H1 (cell line): ENCODE measurements around the gene RBM44. TPM values are rescaled to one million over a fixed set of nuclear protein-coding genes. Genes with fewer than 3 reads are reported as not detected.

ENCODE experiments used
- CHD7 ChIP-seq: fragments of 300-600 bp; sonication (generic); IDR thresholded peaks from 2 replicates; pipeline ENCODE4 v1.7.1; 2012; ENCODE audit warnings: low read length, moderate library complexity, mild to moderate bottlenecking, inconsistent platforms; ENCODE audit not compliant: insufficient replicate concordance
- NANOG ChIP-seq: IDR thresholded peaks from 2 replicates; pipeline ENCODE4 v1.6.1; 2011; ENCODE audit warnings: low read length, low read depth, mild to moderate bottlenecking, inconsistent platforms; ENCODE audit not compliant: insufficient read depth, poor library complexity, severe bottlenecking
- RNF2 ChIP-seq: fragments of 200-900, 300-1000 bp; sonication (generic); IDR thresholded peaks from 2 replicates; pipeline ENCODE4 v1.7.1; 2016; ENCODE audit warnings: borderline replicate concordance, low read depth, mild to moderate bottlenecking, antibody characterized with exemption, low read length; ENCODE audit not compliant: poor library complexity, severe bottlenecking; ENCODE audit errors: missing control alignments
- YY1 ChIP-seq: IDR thresholded peaks from 2 replicates; pipeline ENCODE4 v1.6.1; 2011; ENCODE audit warnings: low read depth, mild to moderate bottlenecking, low read length
- polyA plus RNA-seq, 7 experiments: library from polyadenylated mRNA; depleted of rRNA in 3 of 7; stranded (reverse) in 5 of 7; unstranded in 2 of 7; fragments of >200 nt in 5 of 7; fragments of 200-250 nt in 2 of 7; gene quantifications; 1 replicate in 5 of 7; 2 replicates in 1 of 7; 4 replicates in 1 of 7; pipeline versions ENCODE4 v1.2.1 to v1.2.3, GENCODE V29; 2011 to 2013; ENCODE audit warnings: missing spikeins in 2 of 7, mixed read lengths in 2 of 7
- total RNA-seq: library from RNA; stranded (reverse); fragmentation: NEBNext Ultra II Directional; extraction: Animal tissue kit (Norgen Biotek cat#: 25700); gene quantifications from 2 replicates; pipeline ENCODE4 v1.2.1, GENCODE V29; 2021

RBM44 gene
- total and polyA plus RNA-seq, 2 of the 8 experiments (the other 6 are each of a cell fraction or from before 2014, with no cell fraction given) = 0.12 to 0.43 TPM

GRCh38 chr2:237886685-237887481 lies 88.3 kb downstream of the RBM44 start (continued):
- no peak for TF ChIP-seq RNF2
- no peak for TF ChIP-seq YY1
- TF ChIP-seq NANOG = no peak
- no peak for TF ChIP-seq CHD7
